ENCODE results near the gene DHX35. TPM values are rescaled to one million over a fixed set of nuclear protein-coding genes. Genes with fewer than 3 reads are reported as not detected.

The DHX35 gene
- total and polyA plus RNA-seq, 10 of the 15 experiments (the other 5 are each of a cell fraction or from before 2014, with no cell fraction given), result 4.3 to 21.6 (median 14.9) TPM

- TF ChIP-seq SMAD5 (IDR thresholded peaks at IDR 0.05; ENCODE audit: low read depth) (no peak), RCOR1 (conservative IDR thresholded peaks at IDR 0.05; ENCODE audit: low read depth, low read length) (no peak), RELA (IDR thresholded peaks at IDR 0.05; ENCODE audit: borderline replicate concordance, partially characterized antibody) (peak; percentile 89), NKRF (conservative IDR thresholded peaks at IDR 0.05) (no peak), BCL11A (IDR thresholded peaks at IDR 0.05; ENCODE audit: low read depth, low read length) (peak; percentile 87), POLR2AphosphoS5 (IDR thresholded peaks at IDR 0.05; ENCODE audit: low read length) (no peak), RAD21 (IDR thresholded peaks at IDR 0.05; ENCODE audit: insufficient read depth, low read depth, low read length) (no peak), HSF1 (IDR thresholded peaks at IDR 0.05; ENCODE audit: low read depth, low read length) (no peak), HDAC2 (IDR thresholded peaks at IDR 0.05) (no peak), WRNIP1 (IDR thresholded peaks at IDR 0.05; ENCODE audit: borderline replicate concordance, low read depth, low read length) (no peak), IRF3 (IDR thresholded peaks at IDR 0.05) (no peak), CEBPB (IDR thresholded peaks at IDR 0.05; ENCODE audit: borderline replicate concordance in 1 of 2, low read depth in 2 of 2, low read length in 2 of 2) (peak in 1 of 2 experiments; percentile 38; a peak in 1 of 4 replicates), NFXL1 (IDR thresholded peaks at IDR 0.05; ENCODE audit: borderline replicate concordance) (no peak), BCLAF1 (IDR thresholded peaks at IDR 0.05) (no peak), ZNF687 (IDR thresholded peaks at IDR 0.05) (0 out of 2 replicates have a peak, but pooled peaks have one; percentile 55), MYC (IDR thresholded peaks at IDR 0.05; ENCODE audit: insufficient read depth, insufficient read length, insufficient replicate concordance, low read length, severe bottlenecking) (no peak)
These were observed 57.7 kb downstream of the DHX35 start (continued) for GRCh38 chr20:39019805-39020325.
